Measurements from ENCODE around the gene TFCP2L1.

The TFCP2L1 gene

DNA sequence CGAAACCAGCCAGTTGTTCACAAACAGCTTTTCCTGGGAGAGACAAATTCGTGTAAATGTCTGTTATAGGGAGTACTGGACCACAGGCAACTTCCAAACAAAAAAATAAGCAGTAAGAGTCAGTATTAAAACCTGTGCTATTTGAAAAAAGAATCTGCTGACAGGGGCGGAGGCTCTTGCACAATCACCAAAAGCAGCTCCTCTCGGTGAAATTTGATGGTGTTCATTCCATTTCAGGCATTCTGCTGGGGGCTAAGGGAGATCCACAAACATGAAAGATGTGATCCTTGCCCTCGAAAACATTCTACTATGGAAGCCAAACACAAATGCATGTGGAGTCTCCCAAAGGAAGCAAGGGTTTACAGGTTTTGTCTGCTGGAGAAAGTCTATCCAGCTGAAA lies 45.0 kb downstream of the TFCP2L1 start:
- Histone ChIP-seq H3K36me3 (ENCODE audit: low read depth) (peaks cover 27% of the 10 kb centered on the region), H3K4me3 (ENCODE audit: severe bottlenecking) (no peak overlapping the region), H3K27me3 (ENCODE audit: insufficient read depth, poor library complexity, severe bottlenecking) (no peaks in the 10 kb centered on the region), H3K27ac (ENCODE audit: poor library complexity, severe bottlenecking) (no peak overlapping the region), H3K4me1 (ENCODE audit: insufficient read depth, poor library complexity, severe bottlenecking) (no peaks in the 10 kb centered on the region), H3K9me3 (ENCODE audit: severe bottlenecking) (no peaks in the 10 kb centered on the region)
- DNase-seq (ENCODE audit: low spot score): peak; percentile 3
- TF ChIP-seq CTCF (IDR thresholded peaks at IDR 0.05; ENCODE audit: poor library complexity, severe bottlenecking): no peak
- no peak for ATAC-seq (ENCODE audit: low read depth)

- no peaks in the 10 kb centered on the region for H3K9me3 ChIP-seq (ENCODE audit: severe bottlenecking)
- H3K4me1 ChIP-seq (ENCODE audit: insufficient read depth, poor library complexity, severe bottlenecking): no peaks in the 10 kb centered on the region
- TF ChIP-seq CTCF (IDR thresholded peaks at IDR 0.05; ENCODE audit: poor library complexity, severe bottlenecking): no peak
- H3K27me3 ChIP-seq (ENCODE audit: insufficient read depth, poor library complexity, severe bottlenecking): no peaks in the 10 kb centered on the region
- H3K36me3 ChIP-seq (ENCODE audit: low read depth): peaks cover 30% of the 10 kb centered on the region
- H3K4me3 ChIP-seq (ENCODE audit: severe bottlenecking): no peak overlapping the region
- DNase-seq (ENCODE audit: low spot score) (peak; percentile 24), ATAC-seq (ENCODE audit: low read depth) (no peak)
- H3K27ac ChIP-seq (ENCODE audit: poor library complexity, severe bottlenecking): no peak overlapping the region
Measured at GRCh38 chr2:121239471-121239870, 45.5 kb downstream of the TFCP2L1 start.

GRCh38 chr2:121238828-121239227 lies 46.2 kb downstream of the TFCP2L1 start:
- peaks cover 37% of the 10 kb centered on the region for H3K36me3 ChIP-seq (ENCODE audit: low read depth)
- H3K4me3 ChIP-seq (ENCODE audit: severe bottlenecking): no peak overlapping the region
- ATAC-seq (ENCODE audit: low read depth) (no peak), DNase-seq (ENCODE audit: low spot score) (peak; percentile 18)
- no peaks in the 10 kb centered on the region for H3K27me3 ChIP-seq (ENCODE audit: insufficient read depth, poor library complexity, severe bottlenecking)
- H3K27ac ChIP-seq (ENCODE audit: poor library complexity, severe bottlenecking): no peak overlapping the region
- no peaks in the 10 kb centered on the region for H3K9me3 ChIP-seq (ENCODE audit: severe bottlenecking)
- no peaks in the 10 kb centered on the region for H3K4me1 ChIP-seq (ENCODE audit: insufficient read depth, poor library complexity, severe bottlenecking)
- no peak for TF ChIP-seq CTCF (IDR thresholded peaks at IDR 0.05; ENCODE audit: poor library complexity, severe bottlenecking)

GRCh38 chr2:121237980-121238665 lies 46.9 kb downstream of the TFCP2L1 start:
- Histone ChIP-seq H3K4me3 (ENCODE audit: severe bottlenecking) (no peak overlapping the region), H3K9me3 (ENCODE audit: severe bottlenecking) (no peaks in the 10 kb centered on the region), H3K36me3 (ENCODE audit: low read depth) (peaks cover 40% of the 10 kb centered on the region), H3K27ac (ENCODE audit: poor library complexity, severe bottlenecking) (no peak overlapping the region), H3K27me3 (ENCODE audit: insufficient read depth, poor library complexity, severe bottlenecking) (no peaks in the 10 kb centered on the region), H3K4me1 (ENCODE audit: insufficient read depth, poor library complexity, severe bottlenecking) (no peaks in the 10 kb centered on the region)
- ATAC-seq (ENCODE audit: low read depth) (no peak; the same call in 2 of the 3 replicates), DNase-seq (ENCODE audit: low spot score) (peak; percentile 36)
- TF ChIP-seq CTCF (IDR thresholded peaks at IDR 0.05; ENCODE audit: poor library complexity, severe bottlenecking): no peak

GRCh38 chr2:121237336-121237979 lies 47.5 kb downstream of the TFCP2L1 start:
- no peak overlapping the region for H3K4me3 ChIP-seq (ENCODE audit: severe bottlenecking)
- ATAC-seq (ENCODE audit: low read depth) (no peak), DNase-seq (ENCODE audit: low spot score) (no peak)
- H3K36me3 ChIP-seq (ENCODE audit: low read depth): peaks cover 40% of the 10 kb centered on the region
- H3K4me1 ChIP-seq (ENCODE audit: insufficient read depth, poor library complexity, severe bottlenecking): no peaks in the 10 kb centered on the region
- H3K9me3 ChIP-seq (ENCODE audit: severe bottlenecking): no peaks in the 10 kb centered on the region
- no peak for TF ChIP-seq CTCF (IDR thresholded peaks at IDR 0.05; ENCODE audit: poor library complexity, severe bottlenecking)
- no peaks in the 10 kb centered on the region for H3K27me3 ChIP-seq (ENCODE audit: insufficient read depth, poor library complexity, severe bottlenecking)
- no peak overlapping the region for H3K27ac ChIP-seq (ENCODE audit: poor library complexity, severe bottlenecking)
